Measurements from ENCODE around the gene FCGBP. TPM values are rescaled to one million over a fixed set of nuclear protein-coding genes. Genes with fewer than 3 reads are reported as not detected.

The FCGBP gene
- total and polyA plus RNA-seq, 5 donors from 2014 or later = 0.06 to 8.4 (median 0.24) TPM

- no peak overlapping the region for H3K27ac Mint-ChIP-seq
- H3K36me3 Mint-ChIP-seq = peaks cover 8% of the 10 kb centered on the region
- peaks cover 4 to 17% (median 13%) of the 10 kb centered on the region in 4 donors for H3K4me1 Mint-ChIP-seq
Observed at GRCh38 chr19:39927076-39927475, 7.4 kb downstream of the FCGBP start.

GRCh38 chr19:39926170-39926760 is 8.2 kb downstream of the FCGBP start:
- no peaks in the 10 kb centered on the region for H3K27me3 ChIP-seq (ENCODE audit: control insufficient read depth, insufficient read depth, low read length)
- H3K36me3 Mint-ChIP-seq = peaks cover 8% of the 10 kb centered on the region
- peak overlapping the region in 1 of 3 donors; percentile 51 for H3K27ac Mint-ChIP-seq
- no peak overlapping the region for H3K4me3 Mint-ChIP-seq
- H3K9me3 ChIP-seq (ENCODE audit: control insufficient read depth in 2 of 2, low read length in 2 of 2) = no peaks in the 10 kb centered on the region
- no peaks in the 10 kb centered on the region for H3K27me3 Mint-ChIP-seq
- H3K4me1 Mint-ChIP-seq = peaks cover 4 to 17% (median 13%) of the 10 kb centered on the region in 4 donors
- H3K27ac ChIP-seq (ENCODE audit: insufficient read depth, low read length, poor library complexity, severe bottlenecking) = no peak overlapping the region
- H3K9me3 Mint-ChIP-seq = peaks cover 0 to 1% (median 0%) of the 10 kb centered on the region in 7 donors
- no peak for ATAC-seq (ENCODE audit: low read depth in 2 of 2)
- no peak overlapping the region for H3K4me3 ChIP-seq (ENCODE audit: low read depth, low read length)
- H3K36me3 ChIP-seq (ENCODE audit: control insufficient read depth, insufficient read depth, low read length) = no peaks in the 10 kb centered on the region
- no peak for DNase-seq
- H3K4me1 ChIP-seq (ENCODE audit: control insufficient read depth, insufficient read depth, low read length, poor library complexity, severe bottlenecking) = peaks cover 3% of the 10 kb centered on the region

More at GRCh38 chr19:39927076-39927475, 7.4 kb downstream of the FCGBP start:
- Histone ChIP-seq H3K36me3 (ENCODE audit: control insufficient read depth, insufficient read depth, low read length) (no peaks in the 10 kb centered on the region), H3K4me1 (ENCODE audit: control insufficient read depth, insufficient read depth, low read length, poor library complexity, severe bottlenecking) (peaks cover 3% of the 10 kb centered on the region), H3K27ac (ENCODE audit: insufficient read depth, low read length, poor library complexity, severe bottlenecking) (no peak overlapping the region), H3K9me3 (ENCODE audit: control insufficient read depth in 2 of 2, low read length in 2 of 2) (no peaks in the 10 kb centered on the region), H3K27me3 (ENCODE audit: control insufficient read depth, insufficient read depth, low read length) (no peaks in the 10 kb centered on the region), H3K4me3 (ENCODE audit: low read depth, low read length) (no peak overlapping the region)
- no peak overlapping the region for H3K4me3 Mint-ChIP-seq
- no peak for ATAC-seq (ENCODE audit: low read depth in 2 of 2)
- H3K27me3 Mint-ChIP-seq = no peaks in the 10 kb centered on the region
- peaks cover 0 to 1% (median 0%) of the 10 kb centered on the region in 7 donors for H3K9me3 Mint-ChIP-seq
- DNase-seq = no peak

GRCh38 chr19:39924952-39925351 is 9.5 kb downstream of the FCGBP start:
- no peaks in the 10 kb centered on the region for H3K27me3 ChIP-seq (ENCODE audit: control insufficient read depth, insufficient read depth, low read length)
- ATAC-seq (ENCODE audit: low read depth in 2 of 2) = no peak
- peaks cover 4 to 14% (median 9%) of the 10 kb centered on the region in 4 donors for H3K4me1 Mint-ChIP-seq
- H3K36me3 Mint-ChIP-seq = peaks cover 5% of the 10 kb centered on the region
- no peak for DNase-seq
- no peaks in the 10 kb centered on the region for H3K36me3 ChIP-seq (ENCODE audit: control insufficient read depth, insufficient read depth, low read length)
- peak overlapping the region in 1 of 3 donors; percentile 56 for H3K27ac Mint-ChIP-seq
- H3K4me3 ChIP-seq (ENCODE audit: low read depth, low read length) = no peak overlapping the region
- no peak overlapping the region for H3K27ac ChIP-seq (ENCODE audit: insufficient read depth, low read length, poor library complexity, severe bottlenecking)
- no peak overlapping the region for H3K4me3 Mint-ChIP-seq
- H3K9me3 ChIP-seq (ENCODE audit: control insufficient read depth in 2 of 2, low read length in 2 of 2) = no peaks in the 10 kb centered on the region
- H3K4me1 ChIP-seq (ENCODE audit: control insufficient read depth, insufficient read depth, low read length, poor library complexity, severe bottlenecking) = peaks cover 3% of the 10 kb centered on the region
- H3K27me3 Mint-ChIP-seq = no peaks in the 10 kb centered on the region
- no peaks in the 10 kb centered on the region for H3K9me3 Mint-ChIP-seq

GRCh38 chr19:39924389-39924788 is 10.0 kb downstream of the FCGBP start:
- Mint-ChIP-seq H3K4me1 (peaks cover 4 to 13% (median 10%) of the 10 kb centered on the region in 4 donors), H3K27me3 (no peaks in the 10 kb centered on the region), H3K36me3 (no peaks in the 10 kb centered on the region), H3K27ac (no peak overlapping the region), H3K9me3 (no peaks in the 10 kb centered on the region), H3K4me3 (no peak overlapping the region)
- no peaks in the 10 kb centered on the region for H3K27me3 ChIP-seq (ENCODE audit: control insufficient read depth, insufficient read depth, low read length)
- no peak overlapping the region for H3K4me3 ChIP-seq (ENCODE audit: low read depth, low read length)
- ATAC-seq (ENCODE audit: low read depth in 2 of 2) = no peak
- no peak overlapping the region for H3K27ac ChIP-seq (ENCODE audit: insufficient read depth, low read length, poor library complexity, severe bottlenecking)
- H3K9me3 ChIP-seq (ENCODE audit: control insufficient read depth in 2 of 2, low read length in 2 of 2) = no peaks in the 10 kb centered on the region
- no peaks in the 10 kb centered on the region for H3K36me3 ChIP-seq (ENCODE audit: control insufficient read depth, insufficient read depth, low read length)
- no peak for DNase-seq
- H3K4me1 ChIP-seq (ENCODE audit: control insufficient read depth, insufficient read depth, low read length, poor library complexity, severe bottlenecking) = peaks cover 3% of the 10 kb centered on the region

GRCh38 chr19:39923862-39924261 is 10.6 kb downstream of the FCGBP start:
- no peaks in the 10 kb centered on the region for H3K9me3 Mint-ChIP-seq
- H3K27ac Mint-ChIP-seq = no peak overlapping the region
- no peak overlapping the region for H3K27ac ChIP-seq (ENCODE audit: insufficient read depth, low read length, poor library complexity, severe bottlenecking)
- no peak overlapping the region for H3K4me3 Mint-ChIP-seq
- peaks cover 3% of the 10 kb centered on the region for H3K4me1 ChIP-seq (ENCODE audit: control insufficient read depth, insufficient read depth, low read length, poor library complexity, severe bottlenecking)
- DNase-seq = no peak
- H3K4me3 ChIP-seq (ENCODE audit: low read depth, low read length) = no peak overlapping the region
- no peaks in the 10 kb centered on the region for H3K36me3 ChIP-seq (ENCODE audit: control insufficient read depth, insufficient read depth, low read length)
- H3K4me1 Mint-ChIP-seq = peaks cover 4 to 16% (median 14%) of the 10 kb centered on the region in 4 donors
- no peaks in the 10 kb centered on the region for H3K27me3 Mint-ChIP-seq
- no peak for ATAC-seq (ENCODE audit: low read depth in 2 of 2)
- H3K27me3 ChIP-seq (ENCODE audit: control insufficient read depth, insufficient read depth, low read length) = no peaks in the 10 kb centered on the region
- H3K36me3 Mint-ChIP-seq = no peaks in the 10 kb centered on the region
- H3K9me3 ChIP-seq (ENCODE audit: control insufficient read depth in 2 of 2, low read length in 2 of 2) = no peaks in the 10 kb centered on the region

GRCh38 chr19:39919976-39920375 is 14.5 kb downstream of the FCGBP start:
- H3K27me3 ChIP-seq (ENCODE audit: control insufficient read depth, insufficient read depth, low read length) = no peaks in the 10 kb centered on the region
- no peaks in the 10 kb centered on the region for H3K4me1 ChIP-seq (ENCODE audit: control insufficient read depth, insufficient read depth, low read length, poor library complexity, severe bottlenecking)
- Mint-ChIP-seq H3K9me3 (no peaks in the 10 kb centered on the region), H3K36me3 (peaks cover 6% of the 10 kb centered on the region), H3K27ac (peak overlapping the region in 1 of 3 donors; percentile 85), H3K27me3 (no peaks in the 10 kb centered on the region), H3K4me3 (no peak overlapping the region), H3K4me1 (peaks cover 0 to 17% (median 8%) of the 10 kb centered on the region in 4 donors)
- no peaks in the 10 kb centered on the region for H3K9me3 ChIP-seq (ENCODE audit: control insufficient read depth in 2 of 2, low read length in 2 of 2)
- H3K4me3 ChIP-seq (ENCODE audit: low read depth, low read length) = no peak overlapping the region
- no peak overlapping the region for H3K27ac ChIP-seq (ENCODE audit: insufficient read depth, low read length, poor library complexity, severe bottlenecking)
- H3K36me3 ChIP-seq (ENCODE audit: control insufficient read depth, insufficient read depth, low read length) = no peaks in the 10 kb centered on the region
- DNase-seq (no peak), ATAC-seq (ENCODE audit: low read depth in 2 of 2) (no peak)

- Mint-ChIP-seq H3K36me3 (peaks cover 6% of the 10 kb centered on the region), H3K9me3 (no peaks in the 10 kb centered on the region), H3K4me3 (no peak overlapping the region), H3K27ac (peak overlapping the region in 1 of 3 donors; percentile 68), H3K4me1 (peaks cover 0 to 17% (median 7%) of the 10 kb centered on the region in 4 donors), H3K27me3 (no peaks in the 10 kb centered on the region)
- DNase-seq = no peak
- ATAC-seq (ENCODE audit: low read depth in 2 of 2) = no peak
- Histone ChIP-seq H3K36me3 (ENCODE audit: control insufficient read depth, insufficient read depth, low read length) (no peaks in the 10 kb centered on the region), H3K4me3 (ENCODE audit: low read depth, low read length) (no peak overlapping the region), H3K27ac (ENCODE audit: insufficient read depth, low read length, poor library complexity, severe bottlenecking) (no peak overlapping the region), H3K9me3 (ENCODE audit: control insufficient read depth in 2 of 2, low read length in 2 of 2) (no peaks in the 10 kb centered on the region), H3K27me3 (ENCODE audit: control insufficient read depth, insufficient read depth, low read length) (no peaks in the 10 kb centered on the region), H3K4me1 (ENCODE audit: control insufficient read depth, insufficient read depth, low read length, poor library complexity, severe bottlenecking) (no peaks in the 10 kb centered on the region)
Observed at GRCh38 chr19:39918183-39918651, 16.2 kb downstream of the FCGBP start.
